NCI-H2107 (cell line): ENCODE data around the gene SLC38A8.

Source experiments
- DNase-seq: peaks from one replicate; lab custom pipeline; 2025; lab: John Stamatoyannopoulos, UW

SLC38A8 gene

GRCh38 chr16:84031556-84031955 is 11.0 kb downstream of the SLC38A8 start:
- DNase-seq, result no peak

- DNase-seq, result no peak
These were observed 13.1 kb downstream of the SLC38A8 start for GRCh38 chr16:84029297-84030047.

GRCh38 chr16:84027625-84028024 is 15.0 kb downstream of the SLC38A8 start:
- no peak for DNase-seq

GRCh38 chr16:84026606-84027005 is 16.0 kb downstream of the SLC38A8 start:
- DNase-seq, result no peak

GRCh38 chr16:84024854-84025253 is 17.7 kb downstream of the SLC38A8 start:
- DNase-seq, result no peak

GRCh38 chr16:84022644-84023043 is 20.0 kb downstream of the SLC38A8 start:
- no peak for DNase-seq

- DNase-seq, result no peak
These were observed 21.1 kb downstream of the SLC38A8 start for GRCh38 chr16:84021488-84021887.

GRCh38 chr16:84020353-84020752 is 22.2 kb downstream of the SLC38A8 start:
- DNase-seq, result no peak

GRCh38 chr16:84018710-84019109 is 23.9 kb downstream of the SLC38A8 start:
- DNase-seq, result no peak

GRCh38 chr16:84016477-84016876 is 26.1 kb downstream of the SLC38A8 start:
- DNase-seq, result no peak

- no peak for DNase-seq
These were observed 27.2 kb downstream of the SLC38A8 start for GRCh38 chr16:84015399-84015798.

GRCh38 chr16:84014570-84015327 is 27.8 kb downstream of the SLC38A8 start:
- no peak for DNase-seq

- DNase-seq, result peak; percentile 82
These were observed 28.6 kb downstream of the SLC38A8 start for GRCh38 chr16:84013787-84014569.

GRCh38 chr16:84009282-84009681 is 33.3 kb downstream of the SLC38A8 start:
- no peak for DNase-seq

GRCh38 chr16:84007965-84008364 is 34.6 kb downstream of the SLC38A8 start:
- no peak for DNase-seq

- no peak for DNase-seq
These were observed 35.1 kb downstream of the SLC38A8 start for GRCh38 chr16:84007520-84007919.

- no peak for DNase-seq
These were observed 37.2 kb downstream of the SLC38A8 start for GRCh38 chr16:84005391-84005790.

GRCh38 chr16:84004442-84004841 is 38.2 kb downstream of the SLC38A8 start:
- DNase-seq, result no peak

- no peak for DNase-seq
These were observed 39.6 kb downstream of the SLC38A8 start for GRCh38 chr16:84003038-84003437.

GRCh38 chr16:84001726-84002125 is 40.9 kb downstream of the SLC38A8 start:
- DNase-seq, result no peak

GRCh38 chr16:84000989-84001642 is 41.5 kb downstream of the SLC38A8 start:
- DNase-seq, result no peak

GRCh38 chr16:83998091-83998490 is 44.5 kb downstream of the SLC38A8 start:
- no peak for DNase-seq
